Suppressor macrophage treated with lipopolysaccharide for 4 hours (primary cell): ENCODE measurements around the gene ATF7.
"Not testable (repeated sequence)": the region's sequence is repeated elsewhere in the genome, so short reads cannot be mapped to it uniquely, and the experiment has no call there.

ENCODE experiments used
- DNase-seq: peaks from one replicate; pipeline ENCODE4 v3.0.0-alpha.2; 2020

The ATF7 gene

DNA sequence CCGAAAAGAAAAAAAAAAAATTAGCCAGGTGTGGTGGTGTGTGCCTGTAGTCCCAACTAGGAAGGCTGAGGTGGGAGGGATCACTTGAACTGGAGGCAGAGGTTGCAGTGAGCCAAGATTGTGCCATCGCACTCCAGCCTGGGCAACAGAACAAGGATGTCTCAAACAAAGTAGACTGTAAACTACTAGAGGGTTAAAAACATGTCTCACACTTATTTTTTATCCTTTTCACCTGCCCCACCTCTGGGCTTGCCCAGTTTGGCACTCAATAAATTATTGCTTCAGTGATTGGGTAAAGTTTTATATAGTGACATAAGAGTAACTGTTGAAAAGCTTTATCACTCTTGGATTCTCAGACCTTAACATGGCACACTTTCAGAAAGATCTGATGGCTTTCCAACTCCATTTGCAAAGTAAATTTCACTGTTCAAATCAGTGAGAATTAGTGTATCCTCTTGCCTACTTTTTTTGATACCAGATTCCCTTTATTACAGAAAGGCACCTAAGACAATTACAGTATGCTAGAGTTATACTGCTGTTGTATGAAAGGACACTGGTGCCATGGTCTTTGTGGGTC is 62.6 kb downstream of the ATF7 start:
- DNase-seq, result no peak

DNA sequence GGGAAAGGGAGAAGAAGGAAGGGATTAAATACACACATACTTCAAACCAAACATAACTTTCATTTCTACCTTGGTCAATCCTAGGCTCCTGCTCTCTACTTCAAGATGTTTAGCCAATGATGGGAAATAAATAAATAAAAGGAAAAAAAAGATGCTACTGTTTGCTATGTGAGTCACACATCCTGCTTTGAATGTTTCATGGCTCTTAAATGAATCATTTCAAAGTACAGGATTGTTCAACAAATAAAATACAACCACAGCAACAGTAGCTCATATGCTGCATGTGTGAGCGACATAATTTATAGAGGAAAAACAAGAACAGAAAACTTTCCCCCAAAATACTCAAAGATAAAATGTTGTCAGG is 64.6 kb downstream of the ATF7 start:
- DNase-seq, result peak; percentile 54

DNA sequence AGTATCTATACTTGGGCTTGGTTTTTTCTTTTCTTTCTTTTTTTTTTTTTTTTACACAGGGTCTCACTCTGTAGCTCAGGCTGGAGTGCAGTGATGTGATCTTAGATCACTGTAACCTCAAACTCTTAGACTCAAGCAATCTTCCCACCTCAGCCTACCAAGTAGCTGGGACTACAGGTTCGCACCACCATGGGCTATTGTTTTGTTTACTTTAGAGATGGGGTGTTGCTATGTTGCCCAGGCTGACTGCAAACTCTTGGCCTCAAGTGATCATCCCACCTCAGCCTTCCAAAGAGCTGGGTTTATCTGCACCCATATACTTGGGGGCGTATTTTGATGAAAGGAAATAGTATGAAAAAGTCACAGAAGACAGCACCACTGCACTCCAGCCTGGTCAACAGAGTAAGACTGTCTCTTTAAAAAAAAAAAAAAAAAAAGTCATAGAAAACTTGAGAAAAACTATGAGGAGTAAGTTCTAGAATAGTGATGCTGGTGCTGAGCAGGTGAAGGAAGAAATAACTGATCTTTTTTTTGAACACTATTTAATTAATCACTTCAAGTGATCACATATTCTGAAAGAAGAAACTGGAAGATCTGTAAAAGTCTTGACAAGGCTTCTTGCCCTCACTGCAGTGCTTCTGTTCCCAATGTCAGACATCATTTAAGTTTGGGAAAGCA is 65.1 kb downstream of the ATF7 start:
- no peak for DNase-seq

DNA sequence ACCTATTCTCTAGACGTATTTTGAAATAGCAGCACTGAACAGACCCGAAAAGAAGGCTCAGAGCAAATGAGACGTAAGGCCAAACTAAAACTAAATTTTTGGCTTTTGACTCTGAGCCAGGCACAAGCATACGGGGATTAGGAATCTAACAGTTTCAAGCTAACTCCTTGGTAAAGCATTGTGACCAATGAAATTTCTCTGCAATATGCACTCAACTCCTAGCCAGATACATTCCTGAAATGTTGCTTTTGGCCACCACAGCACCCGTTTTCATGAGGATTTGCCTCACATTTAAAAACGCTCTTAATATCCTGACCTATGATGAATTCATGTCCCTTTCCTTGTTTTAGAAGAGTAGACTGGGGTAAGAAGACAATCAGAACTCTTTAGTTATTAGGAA is 65.8 kb downstream of the ATF7 start:
- no peak for DNase-seq

DNA sequence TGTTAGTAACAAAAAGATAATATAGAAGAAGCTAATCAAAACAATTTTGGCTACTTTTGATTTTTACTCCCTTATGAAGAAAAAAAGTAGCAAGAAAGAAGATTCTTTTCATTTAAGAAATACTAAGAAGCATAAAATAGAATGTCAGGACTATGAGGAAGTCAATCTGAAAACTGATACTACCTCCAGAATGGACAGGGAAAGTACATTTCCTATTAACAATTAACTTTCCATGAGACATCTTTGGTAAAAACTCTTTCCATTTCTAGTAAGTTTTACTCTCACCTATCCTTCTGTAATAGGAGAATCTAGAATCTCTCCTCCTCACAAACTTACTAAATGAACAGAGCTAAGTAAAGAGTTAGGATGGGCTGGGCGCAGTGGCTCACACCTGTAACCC is 67.6 kb downstream of the ATF7 start:
- DNase-seq, result no peak

DNA sequence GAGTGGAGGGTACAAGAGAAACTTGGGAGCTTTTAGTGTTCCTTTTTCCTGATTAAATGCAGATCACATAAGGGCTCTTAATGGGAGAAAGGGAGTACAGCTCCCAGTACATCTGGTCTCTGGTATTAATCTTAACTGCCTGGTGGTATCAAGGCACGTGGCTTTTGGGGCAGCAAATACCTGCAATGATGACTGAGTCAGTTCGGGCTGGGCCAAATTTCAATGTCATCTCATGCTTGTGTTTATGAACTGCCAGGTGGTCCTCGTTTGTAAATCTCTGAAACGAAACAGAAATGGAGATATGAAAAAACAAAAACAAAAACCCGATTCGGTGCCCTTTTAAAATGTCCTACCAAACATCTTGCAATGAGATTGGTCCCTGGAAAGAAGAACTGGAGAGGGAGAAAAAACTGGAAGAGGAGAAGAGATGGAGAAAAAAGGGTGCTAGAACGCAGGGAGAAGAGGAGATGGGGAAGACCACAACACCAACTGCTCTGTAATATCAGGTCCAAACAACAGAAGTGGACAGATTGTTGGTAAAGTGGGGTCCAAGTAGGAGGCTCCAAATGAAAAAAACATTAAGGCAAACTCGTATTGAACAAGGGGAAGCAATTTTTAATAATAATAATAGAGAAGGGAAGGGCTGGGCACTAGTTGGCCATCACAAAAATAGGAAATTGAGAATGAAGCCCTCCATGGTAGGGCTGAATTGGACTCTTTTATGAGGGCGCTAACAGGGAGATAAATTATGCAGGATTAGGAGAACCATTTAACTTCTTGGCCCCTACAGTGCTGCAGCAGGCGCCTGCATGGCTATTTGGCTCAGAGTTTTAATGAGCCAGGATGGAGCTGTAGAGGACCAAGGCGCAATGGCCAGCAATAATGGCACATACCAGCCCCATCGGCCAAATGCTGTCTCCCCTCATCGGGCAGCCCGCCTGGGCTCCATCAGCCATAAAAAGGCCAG is 73.5 kb downstream of the ATF7 start:
- DNase-seq, result no peak

DNA sequence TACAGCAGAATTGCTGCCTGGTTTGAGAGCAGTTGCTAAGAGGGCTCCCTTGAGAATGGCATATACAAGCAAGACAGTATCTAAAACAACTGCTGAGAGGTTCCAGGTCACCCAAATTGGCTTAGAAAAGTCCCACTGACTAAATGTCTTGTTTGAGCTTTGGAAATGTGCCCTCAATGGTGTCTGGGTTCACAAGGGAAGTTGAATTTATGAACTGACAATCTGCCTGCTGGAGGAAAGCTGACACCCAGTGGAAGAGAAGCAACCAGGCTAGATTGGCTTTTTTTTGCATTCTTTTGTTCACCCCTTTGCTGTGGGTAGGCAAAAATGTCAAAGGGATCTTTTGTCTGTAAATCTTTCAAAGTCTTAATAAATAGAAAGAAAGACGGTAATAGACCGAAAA is 74.3 kb downstream of the ATF7 start:
- no peak for DNase-seq

DNA sequence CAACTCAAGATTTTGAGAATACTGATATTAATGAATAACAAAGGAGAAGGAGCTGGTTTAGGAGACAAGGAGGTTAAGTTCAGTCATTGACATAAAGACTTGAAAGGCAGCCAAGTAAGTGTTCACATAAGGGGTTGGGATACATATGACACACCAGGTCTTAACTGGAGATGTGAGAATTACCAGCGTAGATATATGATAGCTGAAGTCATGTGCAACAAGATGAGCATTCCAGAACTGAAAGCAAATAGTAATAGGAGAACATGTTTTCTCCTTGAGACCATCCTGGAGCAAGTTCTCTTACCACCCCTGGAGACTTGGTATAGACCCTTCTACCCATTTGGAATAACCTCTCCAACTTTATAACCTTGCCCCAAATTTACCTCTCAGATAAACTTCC is 75.6 kb downstream of the ATF7 start:
- DNase-seq, result no peak

DNA sequence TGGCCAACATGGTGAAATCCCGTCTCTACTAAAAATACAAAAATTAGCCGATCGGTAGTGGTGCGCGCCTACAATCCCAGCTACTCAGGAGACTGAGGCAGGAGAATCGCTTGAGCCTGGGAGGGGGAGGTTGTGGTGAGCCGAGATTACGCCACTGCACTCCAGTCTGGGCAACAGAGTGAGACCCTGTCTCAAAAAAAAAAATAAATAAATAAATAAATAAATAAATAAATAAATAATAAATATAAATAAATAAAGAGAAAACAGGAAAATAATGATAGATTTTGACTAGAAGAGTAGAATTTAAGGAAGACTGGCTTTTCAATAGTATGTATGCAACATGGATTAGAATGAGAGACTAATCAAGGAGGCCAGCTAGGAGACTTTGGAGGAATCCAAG is 76.1 kb downstream of the ATF7 start:
- not testable (repeated sequence) for DNase-seq

DNA sequence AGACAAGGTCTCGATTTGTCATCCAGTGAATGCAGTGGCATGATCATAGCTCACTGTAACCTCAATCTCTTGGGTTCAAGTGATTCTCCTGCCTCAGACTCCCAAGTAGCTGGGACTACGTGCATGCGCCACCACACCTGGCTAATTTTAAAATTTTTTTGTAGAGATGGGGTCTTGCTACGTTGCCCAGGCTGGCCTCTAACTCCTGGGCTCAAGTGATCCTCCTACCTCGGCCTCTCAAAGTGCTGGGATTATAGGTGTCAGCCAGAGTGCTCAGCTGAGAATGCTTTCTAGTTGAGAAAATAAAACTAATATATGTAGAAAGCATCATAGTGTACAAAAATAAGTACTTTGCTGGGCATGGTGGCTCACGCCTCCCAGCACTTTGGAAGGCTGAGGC is 77.8 kb downstream of the ATF7 start:
- DNase-seq, result not testable (repeated sequence)

DNA sequence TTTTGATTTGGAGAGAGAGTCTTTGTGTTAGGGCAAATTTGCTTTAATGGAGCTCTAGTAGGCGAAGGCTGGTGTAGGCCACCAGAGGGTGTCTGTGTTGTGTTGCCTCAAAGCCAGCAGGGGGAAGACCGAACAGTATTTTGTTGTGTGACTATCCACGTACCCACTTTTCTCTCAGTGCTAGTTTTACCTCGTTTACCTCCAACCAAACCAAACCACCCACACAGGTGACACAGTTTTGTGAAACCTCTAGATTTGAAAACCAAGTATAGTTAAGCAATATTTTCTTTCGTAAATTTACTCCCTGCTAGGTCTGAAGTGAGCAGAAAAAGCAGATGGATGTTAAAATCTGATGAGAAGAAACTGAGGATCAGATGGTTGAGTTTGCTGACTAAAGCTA is 82.6 kb downstream of the ATF7 start:
- peak; percentile 60 for DNase-seq

DNA sequence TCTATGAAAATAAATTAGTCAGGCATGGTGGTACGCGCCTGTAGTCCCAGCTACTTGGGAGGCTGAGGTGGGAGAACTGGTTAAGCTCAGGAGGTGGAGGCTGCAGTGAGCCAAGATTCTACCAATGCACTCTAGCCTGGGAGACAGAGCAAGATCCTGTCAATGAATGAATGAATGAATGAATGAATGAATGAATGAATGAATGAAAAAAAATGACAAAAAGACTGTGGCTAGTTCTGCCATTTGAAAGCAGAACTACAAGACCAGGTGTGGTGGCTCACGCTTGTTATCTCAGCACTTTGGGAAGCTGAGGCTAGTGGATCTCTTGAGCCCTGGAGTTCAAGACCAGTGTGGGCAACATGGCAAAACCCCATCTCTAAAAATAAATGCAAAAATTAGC is 86.7 kb downstream of the ATF7 start:
- no peak for DNase-seq

DNA sequence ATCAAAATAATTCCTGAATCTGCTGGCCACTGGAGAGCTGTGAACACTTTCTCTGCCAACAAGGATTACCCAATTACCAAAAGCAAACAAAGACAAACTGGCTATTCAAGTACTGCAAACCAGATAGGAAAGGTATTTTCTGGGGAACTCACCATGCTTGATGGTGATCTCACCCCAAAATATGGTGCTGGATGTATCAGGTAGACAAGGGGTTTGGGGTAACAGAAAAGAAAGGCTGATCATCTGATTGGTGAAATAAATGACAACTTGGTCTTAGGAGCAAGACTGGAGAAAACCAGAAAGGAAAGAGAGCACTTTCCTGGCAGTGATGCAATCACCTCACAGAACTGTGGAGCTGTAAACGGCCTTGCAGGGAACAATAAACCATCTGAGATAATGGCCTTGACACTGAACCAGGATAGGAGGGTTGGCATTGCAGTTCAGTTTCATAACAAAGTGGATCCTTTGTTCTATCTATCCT is 87.9 kb downstream of the ATF7 start:
- no peak for DNase-seq

DNA sequence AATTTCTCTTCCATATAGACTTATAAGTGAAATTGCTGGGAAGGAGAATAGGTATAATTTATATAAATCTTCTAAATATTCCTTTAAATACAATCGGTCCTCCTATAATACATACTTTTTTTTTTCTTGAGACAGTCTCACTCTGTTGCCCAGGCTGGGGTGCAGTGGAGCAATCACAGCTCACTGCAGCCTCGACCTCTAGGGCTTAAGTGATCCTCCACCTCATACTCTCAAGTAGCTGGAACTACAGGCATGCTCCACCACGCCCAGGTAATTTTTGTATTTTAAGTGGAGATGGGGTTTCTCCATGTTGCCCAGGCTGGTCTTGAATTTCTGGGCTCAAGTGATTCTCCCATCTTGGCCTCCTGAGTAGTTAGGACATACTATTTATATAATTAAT is 89.2 kb downstream of the ATF7 start:
- DNase-seq, result no peak

DNA sequence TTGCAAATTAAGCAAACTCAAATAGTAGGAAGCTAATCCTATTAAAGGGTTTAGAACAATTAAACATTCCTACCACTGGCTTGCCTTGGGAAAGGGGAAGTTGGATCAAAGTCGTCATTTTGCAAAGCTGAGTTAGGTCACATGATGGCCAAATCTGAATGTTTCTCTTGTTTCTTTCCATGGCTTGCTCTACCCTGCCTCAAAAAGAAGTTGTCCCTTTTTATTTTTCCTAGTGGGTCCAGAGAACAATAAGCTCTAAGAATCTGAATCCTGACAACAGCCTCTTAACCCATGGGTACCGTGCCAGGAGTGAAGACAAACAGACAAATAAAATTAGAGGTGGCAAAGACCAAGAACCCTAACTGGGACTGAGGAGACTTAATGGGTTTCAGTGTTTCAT is 92.7 kb downstream of the ATF7 start:
- peak; percentile 51 for DNase-seq

DNA sequence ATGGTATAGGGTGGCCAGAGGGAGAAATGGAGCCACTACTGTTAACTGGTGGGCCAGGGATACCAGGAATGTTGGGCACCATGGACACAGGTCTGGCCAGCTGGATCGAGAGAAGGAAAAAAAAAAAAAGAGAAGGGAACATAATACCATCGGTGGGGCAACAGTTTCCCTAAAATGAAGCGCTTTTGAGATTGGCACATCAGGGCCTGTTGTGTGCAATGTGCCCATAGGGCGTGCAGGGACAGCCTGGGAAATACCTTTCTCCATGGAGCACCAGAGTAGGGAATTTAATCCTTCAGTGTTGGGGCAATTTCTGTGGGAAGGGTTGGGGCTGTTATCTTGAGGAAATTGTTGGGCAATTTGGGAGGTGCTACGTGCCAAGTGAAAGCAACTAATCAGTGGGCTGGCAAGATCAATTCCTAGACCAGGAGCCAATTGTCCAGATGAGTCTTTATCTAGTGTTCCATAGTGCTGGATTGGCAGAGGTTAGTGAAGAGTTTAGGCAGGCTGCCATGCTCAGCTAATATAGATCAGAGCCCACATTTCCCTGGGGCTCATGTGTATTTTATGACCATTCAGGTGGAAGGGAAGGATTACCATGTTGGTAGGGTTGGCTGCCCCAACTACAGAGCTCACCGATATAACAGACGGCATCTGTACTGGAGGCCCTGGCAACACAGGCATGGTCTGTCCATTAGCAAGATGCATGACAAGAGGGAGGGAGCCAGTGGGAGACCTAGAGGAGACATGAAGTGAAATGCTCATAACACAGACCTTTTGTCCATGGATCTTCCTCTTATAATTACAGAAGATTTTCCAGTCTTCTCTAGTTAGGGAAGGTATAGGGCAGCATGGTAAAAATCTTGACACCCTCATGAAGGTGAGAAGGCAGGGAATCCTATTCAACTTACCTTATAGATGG is 93.4 kb downstream of the ATF7 start:
- DNase-seq, result no peak

DNA sequence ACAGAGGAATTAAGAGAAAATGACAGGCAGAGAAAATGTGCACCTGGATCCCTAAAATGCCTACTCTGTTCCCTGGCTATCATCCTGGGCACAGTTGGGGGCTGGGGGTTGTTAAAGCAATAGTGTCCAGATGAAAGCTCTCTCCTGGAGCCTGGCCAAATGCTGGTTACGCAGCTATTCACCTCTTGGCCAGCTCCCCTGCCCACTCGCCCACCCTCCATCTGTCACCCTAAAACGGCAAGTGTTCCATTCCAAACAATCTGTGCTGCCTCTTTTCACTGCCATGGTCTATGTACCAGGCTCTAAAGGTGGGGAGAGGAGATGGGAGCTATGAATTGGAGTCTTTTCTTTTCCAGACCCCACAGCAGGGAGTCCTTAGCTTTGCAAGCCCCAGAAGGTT is 94.2 kb downstream of the ATF7 start:
- DNase-seq, result no peak

DNA sequence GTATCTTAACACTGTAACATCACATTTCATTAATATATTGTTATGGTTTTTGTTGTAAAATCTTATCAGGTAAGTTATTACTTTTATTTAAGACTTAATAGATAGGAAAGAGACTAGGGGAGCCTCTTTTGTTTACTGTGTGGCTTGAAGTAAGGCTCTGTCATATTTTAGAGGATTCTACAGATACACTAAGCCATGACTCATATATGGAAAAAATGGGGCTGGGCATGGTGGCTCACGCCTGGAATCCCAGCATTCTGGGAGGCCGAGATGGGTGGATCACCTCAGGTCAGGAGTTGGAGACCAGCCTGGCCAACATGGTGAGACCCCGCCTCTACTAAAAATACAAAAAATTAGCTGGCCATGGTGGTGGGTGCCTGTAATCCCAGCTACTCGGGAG is 95.3 kb downstream of the ATF7 start:
- no peak for DNase-seq

DNA sequence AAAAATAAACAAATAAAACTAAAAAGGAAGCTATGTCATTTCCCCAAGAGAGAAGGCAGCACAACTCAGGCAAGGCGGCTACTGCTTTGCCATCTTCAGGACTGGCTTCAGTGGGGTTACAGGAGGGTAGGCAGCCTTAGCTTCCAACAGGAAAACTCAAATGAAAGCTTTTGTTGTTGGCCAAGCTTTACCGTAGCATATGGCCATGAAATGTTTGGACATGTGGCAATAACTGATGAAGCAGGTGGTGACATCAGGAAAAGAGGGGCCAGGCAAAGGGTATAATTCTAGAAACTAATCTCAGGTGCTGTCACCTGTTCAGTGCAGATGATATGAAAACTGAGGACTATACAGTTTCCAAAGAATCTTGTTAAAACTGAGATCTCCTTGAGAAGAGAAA is 96.1 kb downstream of the ATF7 start:
- DNase-seq, result no peak

DNA sequence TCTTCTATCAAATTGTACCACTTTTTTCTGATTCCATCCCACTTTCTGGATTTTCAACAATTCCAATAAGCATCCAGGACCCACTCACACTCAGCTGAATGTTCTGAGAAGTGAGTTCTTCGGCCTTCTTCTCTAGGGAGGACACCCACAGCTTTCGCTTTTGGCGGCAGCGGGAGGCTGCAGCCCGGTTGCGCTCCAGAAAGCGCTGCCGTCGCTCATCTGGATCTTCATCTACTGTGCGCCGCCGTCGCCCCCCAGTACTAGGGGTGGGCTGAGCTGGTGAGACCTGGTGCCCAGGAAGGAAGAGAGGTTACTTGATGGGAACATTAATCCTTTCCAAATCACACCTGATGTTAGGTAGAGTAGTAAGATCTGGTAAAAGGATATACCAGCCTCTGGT is 101.7 kb downstream of the ATF7 start:
- no peak for DNase-seq

DNA sequence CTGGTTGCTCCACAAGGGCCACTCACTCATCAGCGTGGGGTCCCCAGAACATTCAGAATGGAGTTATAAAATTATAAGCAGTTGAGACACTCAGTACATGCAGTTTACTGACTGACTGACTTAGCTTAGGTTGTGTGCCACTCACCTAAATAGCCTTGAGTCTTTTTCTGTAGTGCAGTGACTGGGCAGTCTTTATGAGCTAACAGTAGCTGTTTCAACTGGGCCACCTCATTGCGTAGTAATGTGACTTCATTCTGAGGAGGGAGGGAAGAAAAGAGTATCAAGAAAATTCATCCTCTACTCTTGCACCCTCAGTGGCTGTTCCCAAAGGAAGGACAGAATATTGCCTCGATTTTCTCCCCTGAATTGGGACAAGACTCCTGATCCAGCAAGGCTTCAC is 103.1 kb downstream of the ATF7 start:
- no peak for DNase-seq

DNA sequence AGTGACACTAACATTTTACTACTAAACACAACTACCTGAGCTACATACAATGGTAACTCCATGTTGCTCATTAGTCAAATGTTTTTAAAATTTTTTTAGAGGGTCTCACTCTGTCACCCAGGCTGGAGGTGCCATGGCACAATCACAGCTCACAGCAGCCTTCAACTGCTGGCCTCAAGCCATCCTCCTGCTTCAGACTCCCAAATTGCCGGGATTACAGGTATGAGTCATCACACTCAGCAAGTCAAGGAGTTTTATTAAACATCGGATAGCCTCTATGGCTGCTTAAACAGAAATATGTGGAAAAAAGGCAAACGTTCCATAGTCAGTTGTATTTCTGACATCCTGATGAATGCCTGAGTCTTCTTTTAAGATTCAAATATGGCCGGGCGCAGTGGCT is 107.8 kb downstream of the ATF7 start:
- no peak for DNase-seq
